Brain microvascular endothelial cell (primary cell): ENCODE measurements around the gene EYS.

Source experiments
- DNase-seq: peaks from one replicate; pipeline ENCODE4 v3.0.0-alpha.2; 2020
- H3K27ac ChIP-seq: fragments of 250-450 bp; sonication (Bioruptor Pico); 2 replicates; pipeline ENCODE4 v1.5.1; 2020; ENCODE audit warnings: mild to moderate bottlenecking, moderate library complexity
- H3K27me3 ChIP-seq: fragments of 250-450 bp; sonication (Bioruptor Pico); replicated peaks from 2 replicates; pipeline ENCODE4 v1.5.1; 2020; ENCODE audit warnings: mild to moderate bottlenecking
- H3K36me3 ChIP-seq: fragments of 250-450 bp; sonication (Bioruptor Pico); replicated peaks from 2 replicates; pipeline ENCODE4 v1.5.1; 2020; ENCODE audit warnings: mild to moderate bottlenecking
- H3K4me3 ChIP-seq: 2 replicates; pipeline ENCODE4 v1.5.1; 2011; ENCODE audit warnings: low read depth, mild to moderate bottlenecking, control low read depth, low read length, moderate library complexity
- in situ Hi-C: cut with HindIII; loops from 2 replicates; pipeline ENCODE4 v1.10.0; 2017; ENCODE audit warnings: low sequenced_read_pairs, low pct_ligation_motif_present
- TF ChIP-seq, protein P1 (sequence below): IDR thresholded peaks from 2 replicates; pipeline ENCODE4 v1.5.1; 2011; ENCODE audit warnings: low read depth, mild to moderate bottlenecking, moderate library complexity, low read length, control low read depth, inconsistent platforms; ENCODE audit errors: missing control alignments

Gene EYS

GRCh38 chr6:65221153-65221552 is 485.9 kb downstream of the EYS start:
- Histone ChIP-seq H3K27me3 (no peaks in the 10 kb centered on the region), H3K27ac (no peak overlapping the region), H3K4me3 (no peak overlapping the region), H3K36me3 (no peaks in the 10 kb centered on the region)
- TF ChIP-seq, protein P1, sequence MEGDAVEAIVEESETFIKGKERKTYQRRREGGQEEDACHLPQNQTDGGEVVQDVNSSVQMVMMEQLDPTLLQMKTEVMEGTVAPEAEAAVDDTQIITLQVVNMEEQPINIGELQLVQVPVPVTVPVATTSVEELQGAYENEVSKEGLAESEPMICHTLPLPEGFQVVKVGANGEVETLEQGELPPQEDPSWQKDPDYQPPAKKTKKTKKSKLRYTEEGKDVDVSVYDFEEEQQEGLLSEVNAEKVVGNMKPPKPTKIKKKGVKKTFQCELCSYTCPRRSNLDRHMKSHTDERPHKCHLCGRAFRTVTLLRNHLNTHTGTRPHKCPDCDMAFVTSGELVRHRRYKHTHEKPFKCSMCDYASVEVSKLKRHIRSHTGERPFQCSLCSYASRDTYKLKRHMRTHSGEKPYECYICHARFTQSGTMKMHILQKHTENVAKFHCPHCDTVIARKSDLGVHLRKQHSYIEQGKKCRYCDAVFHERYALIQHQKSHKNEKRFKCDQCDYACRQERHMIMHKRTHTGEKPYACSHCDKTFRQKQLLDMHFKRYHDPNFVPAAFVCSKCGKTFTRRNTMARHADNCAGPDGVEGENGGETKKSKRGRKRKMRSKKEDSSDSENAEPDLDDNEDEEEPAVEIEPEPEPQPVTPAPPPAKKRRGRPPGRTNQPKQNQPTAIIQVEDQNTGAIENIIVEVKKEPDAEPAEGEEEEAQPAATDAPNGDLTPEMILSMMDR: no peak
- no peak for DNase-seq
- in situ Hi-C loops: no loop called here

- Histone ChIP-seq H3K27me3 (no peaks in the 10 kb centered on the region), H3K36me3 (no peaks in the 10 kb centered on the region), H3K27ac (no peak overlapping the region), H3K4me3 (no peak overlapping the region)
- TF ChIP-seq, protein P1: no peak
- in situ Hi-C loops: no loop called here
- no peak for DNase-seq
These were observed 504.3 kb downstream of the EYS start for GRCh38 chr6:65202738-65203137.

DNA sequence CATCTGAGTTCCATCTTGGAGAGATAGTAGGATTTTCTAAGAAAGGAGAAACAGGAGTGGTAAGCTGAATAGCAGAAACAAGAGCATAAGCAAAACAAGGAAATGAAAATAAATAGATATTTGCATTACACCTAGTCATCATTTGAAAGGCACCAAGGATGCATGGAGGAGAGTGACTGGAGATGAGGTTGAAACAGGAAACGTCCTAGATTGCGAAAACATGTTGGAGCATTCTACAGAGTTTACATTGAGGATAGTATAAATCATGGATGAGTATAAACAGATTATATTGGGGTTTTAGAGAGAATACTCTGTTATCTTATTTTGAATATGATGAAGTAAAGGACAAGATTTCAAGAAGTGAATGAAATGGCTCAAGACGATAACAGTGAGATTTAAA is 507.3 kb downstream of the EYS start:
- in situ Hi-C loops: no loop called here
- Histone ChIP-seq H3K36me3 (no peaks in the 10 kb centered on the region), H3K4me3 (no peak overlapping the region), H3K27me3 (no peaks in the 10 kb centered on the region), H3K27ac (no peak overlapping the region)
- no peak for DNase-seq
- TF ChIP-seq, protein P1: no peak

GRCh38 chr6:65199121-65199520 is 507.9 kb downstream of the EYS start:
- Histone ChIP-seq H3K27ac (no peak overlapping the region), H3K4me3 (no peak overlapping the region), H3K27me3 (no peaks in the 10 kb centered on the region), H3K36me3 (no peaks in the 10 kb centered on the region)
- in situ Hi-C loops: no loop called here
- no peak for DNase-seq
- TF ChIP-seq, protein P1: no peak

- Histone ChIP-seq H3K4me3 (no peak overlapping the region), H3K27me3 (no peaks in the 10 kb centered on the region), H3K27ac (no peak overlapping the region), H3K36me3 (no peaks in the 10 kb centered on the region)
- TF ChIP-seq, protein P1: no peak
- DNase-seq: no peak
- in situ Hi-C loops: no loop called here
These were observed 515.6 kb downstream of the EYS start for GRCh38 chr6:65191471-65191870.

DNA sequence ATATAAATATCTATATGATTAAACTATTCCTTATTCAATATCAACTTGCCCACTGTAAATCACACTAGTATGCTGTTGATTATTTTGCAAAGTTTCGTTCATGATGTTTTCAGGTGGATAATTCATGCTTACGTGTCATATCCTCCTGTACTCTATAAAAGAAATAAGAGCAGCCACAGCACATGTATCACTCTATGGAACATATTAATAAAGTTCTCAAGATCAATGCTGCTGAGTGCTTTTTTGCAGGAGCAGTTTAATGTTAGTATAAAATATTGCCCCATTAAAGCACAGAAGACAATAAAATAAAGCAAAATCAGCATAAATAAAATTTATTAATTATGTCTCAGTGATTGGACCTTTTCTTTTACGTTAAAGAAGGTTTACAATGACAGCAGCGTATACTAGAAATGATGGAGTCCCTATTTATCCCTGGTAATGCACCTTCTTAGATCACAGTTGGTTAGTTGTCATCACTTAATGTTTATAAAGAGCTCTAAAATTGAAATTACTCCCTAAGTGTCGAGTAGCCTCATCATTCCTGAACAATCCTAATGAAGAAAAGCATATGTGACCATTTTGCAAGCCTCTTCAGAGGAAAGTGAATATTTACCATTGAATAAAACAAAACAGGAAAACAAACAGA is 517.7 kb downstream of the EYS start:
- in situ Hi-C loops: no loop called here
- TF ChIP-seq, protein P1: no peak
- Histone ChIP-seq H3K36me3 (no peaks in the 10 kb centered on the region), H3K27ac (no peak overlapping the region), H3K27me3 (no peaks in the 10 kb centered on the region), H3K4me3 (no peak overlapping the region)
- no peak for DNase-seq
